Body of pancreas (tissue), 4 donors: ENCODE measurements around the gene RAB11FIP5. TPM values are rescaled to one million over a fixed set of nuclear protein-coding genes. Genes with fewer than 3 reads are reported as not detected.
"Not testable (repeated sequence)": the region's sequence is repeated elsewhere in the genome, so short reads cannot be mapped to it uniquely, and the experiment has no call there.

Experiments
- ATAC-seq: fragments of 150-250 bp; one replicate; pipeline ENCODE4 v1.9.1; 2016
- DNase-seq, 4 donors: peaks; one replicate each; pipeline ENCODE4 v3.0.0-alpha.2; 2019
- H3K27ac ChIP-seq, 4 donors: fragments of 200-600 bp; sonication (generic); 1 replicate in 3 of 4; 2 replicates in 1 of 4; pipeline versions ENCODE4 v1.5.1 to v1.6.1; 2016 to 2019; ENCODE audit warnings: mild to moderate bottlenecking in 1 of 4, mixed read lengths in 1 of 4, moderate library complexity in 1 of 4
- H3K27me3 ChIP-seq, 2 donors: fragments of 200-600 bp; sonication (generic); one replicate each; pipeline ENCODE4 v1.6.0; 2016; ENCODE audit warnings: mild to moderate bottlenecking in 1 of 2
- H3K36me3 ChIP-seq, 2 donors: fragments of 200-600 bp; sonication (generic); replicated peaks in 1 of 2; 2 replicates each; pipeline ENCODE4 v1.5.1; 2016; ENCODE audit warnings: low read depth in 2 of 2; ENCODE audit not compliant: insufficient read depth in 1 of 2
- H3K4me1 ChIP-seq: fragments of 200-600 bp; sonication (generic); one replicate; pipeline ENCODE4 v1.6.0; 2016
- H3K4me3 ChIP-seq, 2 donors: fragments of 200-600 bp; sonication (generic); 1 replicate in 1 of 2; 2 replicates in 1 of 2; pipeline ENCODE4 v1.5.1; 2016 to 2019
- H3K9me3 ChIP-seq, 3 donors: fragments of 200-600 bp; sonication (generic); 1 replicate in 2 of 3; 2 replicates in 1 of 3; pipeline ENCODE4 v1.5.1; 2016
- CTCF ChIP-seq, 7 experiments: fragments of 450-650 bp in 4 of 7; fragments of 200-600 bp in 3 of 7; sonication (generic) in 3 of 7; IDR thresholded peaks; one replicate each; pipeline ENCODE4 v1.5.1; 2016 to 2019; ENCODE audit warnings: antibody characterized with exemption in 7 of 7
- POLR2A ChIP-seq, 3 donors: fragments of 450-650 bp; IDR thresholded peaks; one replicate each; pipeline ENCODE4 v1.6.1; 2016; ENCODE audit warnings: antibody characterized with exemption in 3 of 3, mild to moderate bottlenecking in 2 of 3
- WGBS, 2 donors: methylation state at CpG; one replicate each; pipeline ENCODE4 v1.1.5; 2017; 5-methylcytosine and 5-hydroxymethylcytosine counted together
- intact Hi-C: fragments of 100-400 bp; cut with DNase I; formaldehyde crosslinking; loops from one replicate; pipeline ENCODE4 v1.15.1; 2023
- total RNA-seq, 2 donors: library from RNA; depleted of rRNA; stranded (reverse); fragments of >200 nt; gene quantifications; one replicate each; pipeline ENCODE4 v1.1.0, GENCODE V29; 2016

The RAB11FIP5 gene
- total RNA-seq, 2 donors from 2014 or later: 19.2 to 39.6 TPM

GRCh38 chr2:73099486-73099885 lies 13.3 kb downstream of the RAB11FIP5 start:
- 95 to 100% methylated on average over 3 of the region's 3 CpGs for WGBS, 2 donors
- intact Hi-C loops: no loop called here

GRCh38 chr2:73095910-73096309 lies 16.8 kb downstream of the RAB11FIP5 start:
- no peak for DNase-seq
- TF ChIP-seq POLR2A (IDR thresholded peaks at IDR 0.05): no peak
- TF ChIP-seq CTCF (IDR thresholded peaks at IDR 0.05): no peak
- WGBS, 2 donors: 44 to 68% methylated on average over 3 of the region's 3 CpGs
- H3K27me3 ChIP-seq: no peaks in the 10 kb centered on the region
- H3K27ac ChIP-seq: no peak overlapping the region
- intact Hi-C loops: no loop called here
- H3K9me3 ChIP-seq: no peaks in the 10 kb centered on the region
- H3K4me3 ChIP-seq: no peak overlapping the region
- H3K4me1 ChIP-seq: peaks cover 16% of the 10 kb centered on the region
- H3K36me3 ChIP-seq: no peaks in the 10 kb centered on the region
- ATAC-seq: no peak

More at GRCh38 chr2:73099486-73099885, 13.3 kb downstream of the RAB11FIP5 start:
- ATAC-seq (no peak), DNase-seq (no peak)
- H3K9me3 ChIP-seq: no peaks in the 10 kb centered on the region
- no peak for TF ChIP-seq CTCF (IDR thresholded peaks at IDR 0.05)
- no peak for TF ChIP-seq POLR2A (IDR thresholded peaks at IDR 0.05)
- H3K4me1 ChIP-seq: peaks cover 5% of the 10 kb centered on the region
- no peak overlapping the region for H3K27ac ChIP-seq
- no peaks in the 10 kb centered on the region for H3K36me3 ChIP-seq
- no peaks in the 10 kb centered on the region for H3K27me3 ChIP-seq
- no peak overlapping the region for H3K4me3 ChIP-seq

DNA sequence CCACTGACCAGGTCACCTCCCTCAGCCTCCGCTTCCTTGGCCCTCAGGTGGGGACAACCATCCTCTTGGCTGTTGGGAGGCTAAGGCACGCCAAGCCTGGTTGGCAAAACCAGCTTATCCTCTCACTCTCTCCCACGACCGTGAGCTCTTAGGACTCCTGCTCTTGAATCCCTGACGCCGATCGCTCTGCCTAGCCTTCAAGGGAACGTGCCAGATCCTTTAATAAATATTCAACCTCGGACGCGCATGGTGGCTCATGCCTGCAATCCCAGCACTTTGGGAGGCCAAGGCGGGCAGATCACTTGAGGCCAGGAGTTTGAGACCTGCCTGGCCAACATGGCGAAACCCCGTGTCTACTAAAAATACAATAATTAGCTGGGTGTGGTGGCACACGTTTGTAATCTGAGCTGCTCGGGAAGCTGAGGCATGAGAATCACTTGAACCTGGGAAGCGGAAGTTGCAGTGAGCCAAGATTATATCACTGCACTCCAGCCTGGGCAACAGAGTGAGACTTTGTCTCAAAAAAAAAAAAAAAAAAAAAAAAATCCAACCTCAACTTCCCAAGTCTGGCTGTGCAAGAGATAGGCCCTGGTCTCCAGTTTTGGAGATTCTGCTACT lies 19.0 kb downstream of the RAB11FIP5 start:
- H3K9me3 ChIP-seq, H3K27me3 ChIP-seq, intact Hi-C loops, H3K27ac ChIP-seq, DNase-seq, H3K4me3 ChIP-seq, H3K36me3 ChIP-seq, ATAC-seq: not testable (repeated sequence)
- WGBS, 2 donors: 74 to 82% methylated on average over 17 of the region's 17 CpGs
- peaks cover 16% of the 10 kb centered on the region for H3K4me1 ChIP-seq

DNA sequence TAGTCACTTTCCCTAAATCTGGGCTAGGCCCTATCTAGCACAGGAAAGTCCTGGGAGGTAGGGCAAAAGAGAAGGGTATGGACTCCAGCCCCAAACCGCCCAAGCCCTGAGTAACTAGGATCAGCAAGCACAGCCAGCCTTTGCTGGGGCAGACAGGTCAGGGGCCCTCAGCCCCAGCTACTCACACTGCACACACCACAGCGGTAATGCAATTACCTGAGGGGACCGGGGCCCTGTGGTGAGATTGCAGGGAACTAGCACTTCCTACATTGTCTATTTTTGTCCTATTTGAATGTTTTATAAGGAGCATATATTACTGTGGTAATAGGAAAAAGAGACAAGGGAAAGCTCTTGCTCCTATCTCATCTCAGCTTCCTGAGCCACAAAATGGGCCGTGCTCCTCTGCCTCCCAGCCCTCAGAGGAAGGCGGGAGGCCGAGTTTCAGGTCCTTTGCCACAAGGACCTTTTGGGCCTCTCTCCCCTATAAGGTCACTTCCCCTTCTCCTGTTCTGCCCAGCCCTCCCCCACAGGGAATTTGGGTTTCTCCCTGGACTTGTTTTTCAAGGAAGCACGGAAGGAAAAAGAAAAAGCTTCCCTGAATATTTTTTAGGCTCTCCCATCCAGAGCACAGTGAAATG lies 20.5 kb downstream of the RAB11FIP5 start:
- ATAC-seq (no peak), DNase-seq (no peak)
- H3K27me3 ChIP-seq: no peaks in the 10 kb centered on the region
- TF ChIP-seq CTCF (IDR thresholded peaks at IDR 0.05) (no peak), POLR2A (IDR thresholded peaks at IDR 0.05) (no peak)
- no peaks in the 10 kb centered on the region for H3K36me3 ChIP-seq
- H3K9me3 ChIP-seq: no peaks in the 10 kb centered on the region
- H3K27ac ChIP-seq: peak overlapping the region in 1 of 4 donors; percentile 1
- no peak overlapping the region for H3K4me3 ChIP-seq
- intact Hi-C loops: no loop called here
- H3K4me1 ChIP-seq: peaks cover 16% of the 10 kb centered on the region
- 67 to 68% methylated on average over 7 of the region's 7 CpGs for whole genome bisulfite sequencing, 2 donors

GRCh38 chr2:73091696-73092095 lies 21.1 kb downstream of the RAB11FIP5 start:
- DNase-seq (no peak), ATAC-seq (no peak)
- Histone ChIP-seq H3K27me3 (no peaks in the 10 kb centered on the region), H3K9me3 (no peaks in the 10 kb centered on the region), H3K27ac (no peak overlapping the region), H3K36me3 (no peaks in the 10 kb centered on the region), H3K4me3 (no peak overlapping the region), H3K4me1 (peaks cover 16% of the 10 kb centered on the region)
- WGBS, 2 donors: 88 to 93% methylated on average over 11 of the region's 11 CpGs
- no peak for TF ChIP-seq POLR2A (IDR thresholded peaks at IDR 0.05)
- intact Hi-C loops: no loop called here

GRCh38 chr2:73091164-73091563 lies 21.6 kb downstream of the RAB11FIP5 start:
- Histone ChIP-seq H3K4me3 (no peak overlapping the region), H3K36me3 (no peaks in the 10 kb centered on the region), H3K9me3 (no peaks in the 10 kb centered on the region), H3K4me1 (peaks cover 16% of the 10 kb centered on the region), H3K27ac (no peak overlapping the region), H3K27me3 (no peaks in the 10 kb centered on the region)
- TF ChIP-seq CTCF (IDR thresholded peaks at IDR 0.05): no peak
- no peak for TF ChIP-seq POLR2A (IDR thresholded peaks at IDR 0.05)
- 76 to 82% methylated on average over 7 of the region's 7 CpGs for WGBS, 2 donors
- no peak for DNase-seq
- intact Hi-C loops: no loop called here
- no peak for ATAC-seq
